ENCODE results near the gene GRXCR1. TPM values are rescaled to one million over a fixed set of nuclear protein-coding genes. Genes with fewer than 3 reads are reported as not detected.

The GRXCR1 gene
- total and polyA plus RNA-seq, 2 of the 13 experiments (the other 11 are each of a cell fraction or from before 2014, with no cell fraction given) = not detected

GRCh38 chr4:42892413-42892812 lies at the start of gene GRXCR1 (continued):
- TF ChIP-seq, protein P1, sequence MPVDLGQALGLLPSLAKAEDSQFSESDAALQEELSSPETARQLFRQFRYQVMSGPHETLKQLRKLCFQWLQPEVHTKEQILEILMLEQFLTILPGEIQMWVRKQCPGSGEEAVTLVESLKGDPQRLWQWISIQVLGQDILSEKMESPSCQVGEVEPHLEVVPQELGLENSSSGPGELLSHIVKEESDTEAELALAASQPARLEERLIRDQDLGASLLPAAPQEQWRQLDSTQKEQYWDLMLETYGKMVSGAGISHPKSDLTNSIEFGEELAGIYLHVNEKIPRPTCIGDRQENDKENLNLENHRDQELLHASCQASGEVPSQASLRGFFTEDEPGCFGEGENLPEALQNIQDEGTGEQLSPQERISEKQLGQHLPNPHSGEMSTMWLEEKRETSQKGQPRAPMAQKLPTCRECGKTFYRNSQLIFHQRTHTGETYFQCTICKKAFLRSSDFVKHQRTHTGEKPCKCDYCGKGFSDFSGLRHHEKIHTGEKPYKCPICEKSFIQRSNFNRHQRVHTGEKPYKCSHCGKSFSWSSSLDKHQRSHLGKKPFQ (CRISPR knock-in tag; IDR thresholded peaks at IDR 0.05; ENCODE audit: insufficient replicate concordance) = no peak

DNA sequence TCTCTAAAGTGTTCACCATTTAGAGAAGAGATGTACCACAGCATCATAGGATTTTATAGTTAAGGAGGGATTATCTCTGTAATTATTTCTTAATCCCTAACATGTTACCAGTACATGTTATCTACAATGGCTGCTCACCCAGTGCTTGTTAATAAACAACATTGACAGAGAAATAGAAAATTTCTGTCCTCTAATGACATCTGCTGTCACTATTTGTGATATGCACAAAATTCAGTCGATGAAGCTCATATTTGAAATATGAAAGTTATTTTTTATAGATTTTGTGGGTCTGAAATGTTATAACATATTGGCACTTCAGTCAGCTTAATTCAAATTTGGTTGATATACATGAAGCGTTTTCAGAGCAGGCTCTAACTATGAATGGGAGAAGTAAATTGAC lies 48.8 kb upstream of the GRXCR1 start:
- Histone ChIP-seq H3K4me1 (ENCODE audit: insufficient read depth, low read length) (no peaks in the 10 kb centered on the region), H3K4me2 (ENCODE audit: low read depth, low read length) (no peak overlapping the region), H3K36me3 (replicated peaks in 1 of 2; ENCODE audit: control insufficient read depth in 1 of 2, insufficient read depth in 2 of 2, low read length in 2 of 2) (no peaks in the 10 kb centered on the region), H3K79me2 (ENCODE audit: insufficient read depth, low read length) (no peaks in the 10 kb centered on the region), H3K9ac (ENCODE audit: insufficient read depth, low read depth, low read length) (no peak overlapping the region), H3K4me3 (replicated peaks in 1 of 3; ENCODE audit: insufficient read depth in 1 of 3, low read depth in 2 of 3, low read length in 3 of 3) (no peak overlapping the region), H3K27me3 (ENCODE audit: control insufficient read depth in 1 of 2, insufficient read depth in 2 of 2, low read length in 2 of 2) (no peaks in the 10 kb centered on the region), H3K9me3 (ENCODE audit: low read length) (no peaks in the 10 kb centered on the region), H2AFZ (ENCODE audit: low read length) (no peak overlapping the region), H4K20me1 (ENCODE audit: insufficient read depth, low read length) (no peaks in the 10 kb centered on the region), H3K27ac (ENCODE audit: extremely low read length, insufficient read depth, low read length) (no peak overlapping the region)
- in situ Hi-C loops (cut with HindIII; ENCODE audit: extremely low pct_ligation_motif_present, low pct_unique_long_range_greater_than_20kb) = no loop called here
- no TSS peak for BruUV-seq (replicated peaks)
- POLR2A ChIA-PET = no interaction called here
- intact Hi-C loops (cut with micrococcal nuclease; ENCODE audit: unreplicated experiment) = loop anchor here (1.0 kb wide), 1 partner anchor 33 kb away; no protein-coding TSS in a partner anchor
- 2% methylated on average over 2 of the region's 2 CpGs for WGBS (ENCODE audit: low lambda C conversion rate)
- ATAC-seq (no peak), DNase-seq (ENCODE audit: low spot score) (no peak), FAIRE-seq (no peak)
- CTCF ChIA-PET (ENCODE audit: low intra/inter-chr PET ratio, low total read pairs) = no interaction called here
- TF ChIP-seq, protein P2, sequence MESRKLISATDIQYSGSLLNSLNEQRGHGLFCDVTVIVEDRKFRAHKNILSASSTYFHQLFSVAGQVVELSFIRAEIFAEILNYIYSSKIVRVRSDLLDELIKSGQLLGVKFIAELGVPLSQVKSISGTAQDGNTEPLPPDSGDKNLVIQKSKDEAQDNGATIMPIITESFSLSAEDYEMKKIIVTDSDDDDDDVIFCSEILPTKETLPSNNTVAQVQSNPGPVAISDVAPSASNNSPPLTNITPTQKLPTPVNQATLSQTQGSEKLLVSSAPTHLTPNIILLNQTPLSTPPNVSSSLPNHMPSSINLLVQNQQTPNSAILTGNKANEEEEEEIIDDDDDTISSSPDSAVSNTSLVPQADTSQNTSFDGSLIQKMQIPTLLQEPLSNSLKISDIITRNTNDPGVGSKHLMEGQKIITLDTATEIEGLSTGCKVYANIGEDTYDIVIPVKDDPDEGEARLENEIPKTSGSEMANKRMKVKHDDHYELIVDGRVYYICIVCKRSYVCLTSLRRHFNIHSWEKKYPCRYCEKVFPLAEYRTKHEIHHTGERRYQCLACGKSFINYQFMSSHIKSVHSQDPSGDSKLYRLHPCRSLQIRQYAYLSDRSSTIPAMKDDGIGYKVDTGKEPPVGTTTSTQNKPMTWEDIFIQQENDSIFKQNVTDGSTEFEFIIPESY (CRISPR knock-in tag; IDR thresholded peaks at IDR 0.05) = no peak
- TF ChIP-seq ZNF605 (CRISPR knock-in tag; IDR thresholded peaks at IDR 0.05) (no peak), ZNF546 (CRISPR knock-in tag; conservative IDR thresholded peaks at IDR 0.05) (no peak), HMGXB3 (CRISPR knock-in tag; IDR thresholded peaks at IDR 0.05; ENCODE audit: borderline replicate concordance) (no peak), NFE2L2 (IDR thresholded peaks at IDR 0.05; ENCODE audit: low read length) (no peak), TP53 (CRISPR knock-in tag; conservative IDR thresholded peaks at IDR 0.05) (no peak), ZNF747 (CRISPR knock-in tag; IDR thresholded peaks at IDR 0.05; ENCODE audit: borderline replicate concordance) (no peak), RFXANK (CRISPR knock-in tag; IDR thresholded peaks at IDR 0.05) (no peak), ELF1 (CRISPR knock-in tag; IDR thresholded peaks at IDR 0.05) (no peak), MAX (IDR thresholded peaks at IDR 0.05) (no peak), STAG1 (CRISPR knock-in tag; IDR thresholded peaks at IDR 0.05) (no peak), PAX8 (CRISPR knock-in tag; IDR thresholded peaks at IDR 0.05; ENCODE audit: borderline replicate concordance) (no peak), ZNF20 (CRISPR knock-in tag; IDR thresholded peaks at IDR 0.05) (no peak), TRIM24 (CRISPR knock-in tag; IDR thresholded peaks at IDR 0.05) (no peak), ADNP (CRISPR knock-in tag; IDR thresholded peaks at IDR 0.05) (no peak)
- TF ChIP-seq, protein P3, sequence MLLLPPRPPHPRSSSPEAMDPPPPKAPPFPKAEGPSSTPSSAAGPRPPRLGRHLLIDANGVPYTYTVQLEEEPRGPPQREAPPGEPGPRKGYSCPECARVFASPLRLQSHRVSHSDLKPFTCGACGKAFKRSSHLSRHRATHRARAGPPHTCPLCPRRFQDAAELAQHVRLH (CRISPR knock-in tag; IDR thresholded peaks at IDR 0.05; ENCODE audit: borderline replicate concordance, low read depth) = no peak

Measured in HepG2 (cell line).